IPS DF 6.9 (cell line): ENCODE measurements around the gene LIN28B.
"Not testable (repeated sequence)": the region's sequence is repeated elsewhere in the genome, so short reads cannot be mapped to it uniquely, and the experiment has no call there.

ENCODE experiments used
- DNase-seq: peaks from one replicate; pipeline ENCODE4 v3.0.0-alpha.2; 2013; ENCODE audit warnings: low read depth, low spot score
- H3K27ac ChIP-seq: one replicate; pipeline ENCODE4 v1.5.1; 2013; ENCODE audit warnings: low read length, control low read depth
- H3K27me3 ChIP-seq: 2 replicates; pipeline ENCODE4 v1.6.1; 2013; ENCODE audit warnings: mild to moderate bottlenecking, low read length; ENCODE audit not compliant: control insufficient read depth, insufficient read depth
- H3K36me3 ChIP-seq: 2 replicates; pipeline ENCODE4 v1.6.1; 2013; ENCODE audit warnings: low read length; ENCODE audit not compliant: control insufficient read depth, insufficient read depth
- H3K4me1 ChIP-seq: 2 replicates; pipeline ENCODE4 v1.6.1; 2013; ENCODE audit warnings: low read length; ENCODE audit not compliant: control insufficient read depth, insufficient read depth
- H3K4me3 ChIP-seq: 2 replicates; pipeline ENCODE4 v1.5.1; 2013; ENCODE audit warnings: mild to moderate bottlenecking, low read length
- H3K9me3 ChIP-seq: 2 replicates; pipeline ENCODE4 v1.6.1; 2013; ENCODE audit warnings: low read length, inconsistent platforms; ENCODE audit not compliant: control insufficient read depth, insufficient read depth
- WGBS: extraction: QIAGEN DNeasy Blood & Tissue Kit; methylation state at CpG from one replicate; pipeline ENCODE4 v1.1.7; 2013; ENCODE audit warnings: mixed read lengths, missing lambda C conversion rate; ENCODE audit not compliant: insufficient read length, insufficient coverage; 5-methylcytosine and 5-hydroxymethylcytosine counted together

LIN28B gene

DNA sequence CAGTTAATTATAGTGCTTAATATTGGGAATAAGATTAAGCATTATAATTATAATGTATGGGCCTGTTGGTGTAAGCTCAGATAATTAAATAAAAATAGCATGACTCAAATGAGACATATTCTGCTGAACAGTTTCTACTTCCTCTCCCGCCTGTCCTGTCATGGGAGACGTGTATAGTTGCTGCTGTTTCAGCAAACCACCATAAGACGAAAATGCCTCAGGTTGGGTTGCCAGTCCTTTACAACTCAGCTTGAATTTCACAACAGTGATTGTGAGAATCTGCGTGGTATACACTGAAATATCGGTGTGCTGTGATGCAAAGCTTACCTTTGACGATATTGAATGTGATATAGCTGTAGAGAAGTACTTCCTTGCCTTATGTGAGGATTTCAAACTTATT, 123.4 kb downstream of the LIN28B start:
- H3K9me3 ChIP-seq, result no peaks in the 10 kb centered on the region
- WGBS, result no CpG with 5 or more reads among the region's 6 CpGs

DNA sequence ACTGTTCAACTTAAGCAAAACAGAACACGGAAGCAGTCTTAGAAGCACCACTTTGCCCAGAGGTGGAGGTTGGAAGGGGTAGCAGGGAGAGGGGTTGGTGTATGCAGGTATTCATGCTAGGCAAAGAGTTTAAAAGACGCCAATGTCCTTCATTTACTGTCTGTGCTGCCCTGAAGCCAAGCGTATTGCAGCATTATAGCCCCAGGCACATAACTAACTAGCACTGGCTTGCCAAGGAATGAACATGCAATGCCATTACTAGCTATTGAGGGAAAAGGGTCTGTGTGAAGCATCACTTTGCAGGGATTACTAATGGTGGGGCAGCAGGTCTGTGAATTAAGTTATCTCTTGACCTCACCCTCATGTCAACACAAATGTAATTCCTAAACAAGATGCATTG, 124.8 kb downstream of the LIN28B start:
- H3K4me1 ChIP-seq, H3K9me3 ChIP-seq, DNase-seq, H3K27ac ChIP-seq, H3K36me3 ChIP-seq, H3K4me3 ChIP-seq, H3K27me3 ChIP-seq: not testable (repeated sequence)
- WGBS, result no CpG with 5 or more reads among the region's 3 CpGs

More for the DNA sequence above, 123.4 kb downstream of the LIN28B start:
- Histone ChIP-seq H3K27me3 (no peaks in the 10 kb centered on the region), H3K27ac (no peak overlapping the region), H3K4me3 (no peak overlapping the region), H3K36me3 (peaks cover 8% of the 10 kb centered on the region; the same call in 1 of the 2 replicates), H3K4me1 (no peaks in the 10 kb centered on the region; the same call in 1 of the 2 replicates)
- DNase-seq, result no peak

GRCh38 chr6:105087571-105088211, 130.8 kb downstream of the LIN28B start:
- Histone ChIP-seq H3K27ac (no peak overlapping the region), H3K9me3 (no peaks in the 10 kb centered on the region), H3K36me3 (no peaks in the 10 kb centered on the region), H3K4me3 (no peak overlapping the region), H3K4me1 (no peaks in the 10 kb centered on the region; the same call in 1 of the 2 replicates), H3K27me3 (no peaks in the 10 kb centered on the region)
- peak; percentile 13 for DNase-seq
- no CpG with 5 or more reads among the region's 1 CpG for WGBS

GRCh38 chr6:105091140-105091829, 134.4 kb downstream of the LIN28B start:
- no peaks in the 10 kb centered on the region for H3K36me3 ChIP-seq
- WGBS, result no CpG with 5 or more reads among the region's 8 CpGs
- no peak overlapping the region for H3K27ac ChIP-seq
- no peaks in the 10 kb centered on the region for H3K9me3 ChIP-seq
- no peaks in the 10 kb centered on the region for H3K27me3 ChIP-seq
- H3K4me3 ChIP-seq, result no peak overlapping the region
- H3K4me1 ChIP-seq, result no peaks in the 10 kb centered on the region
- DNase-seq, result no peak

GRCh38 chr6:105094133-105094640, 137.3 kb downstream of the LIN28B start:
- Histone ChIP-seq H3K27ac (no peak overlapping the region), H3K4me3 (no peak overlapping the region), H3K27me3 (no peaks in the 10 kb centered on the region), H3K4me1 (no peaks in the 10 kb centered on the region), H3K9me3 (no peaks in the 10 kb centered on the region), H3K36me3 (no peaks in the 10 kb centered on the region)
- no CpG with 5 or more reads among the region's 10 CpGs for WGBS
- no peak for DNase-seq

GRCh38 chr6:105095139-105095538, 138.2 kb downstream of the LIN28B start:
- H3K4me1 ChIP-seq, result no peaks in the 10 kb centered on the region
- no peaks in the 10 kb centered on the region for H3K27me3 ChIP-seq
- no peak overlapping the region for H3K27ac ChIP-seq
- no peak for DNase-seq
- H3K9me3 ChIP-seq, result no peaks in the 10 kb centered on the region
- H3K4me3 ChIP-seq, result no peak overlapping the region
- no CpG with 5 or more reads among the region's 3 CpGs for WGBS
- H3K36me3 ChIP-seq, result no peaks in the 10 kb centered on the region

DNA sequence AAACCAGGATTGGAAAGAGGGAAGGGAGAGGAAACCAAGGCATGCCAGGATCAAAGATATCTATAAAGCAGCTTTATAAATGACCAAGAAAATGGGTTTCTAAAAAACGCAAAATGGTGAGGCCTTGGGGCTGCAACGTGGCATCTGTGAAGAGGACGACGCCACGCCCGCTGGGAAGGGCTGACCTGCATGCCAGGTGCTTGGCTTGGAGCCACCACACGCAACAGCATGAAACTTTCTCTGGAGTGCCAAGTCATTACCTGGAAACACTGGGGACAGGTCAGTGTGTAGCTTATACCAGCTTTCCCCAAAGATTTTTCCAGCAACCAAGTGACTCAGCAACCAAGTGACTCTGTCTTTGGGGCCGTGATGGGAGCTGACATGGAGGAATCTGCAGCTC, 140.4 kb downstream of the LIN28B start:
- no peak for DNase-seq
- WGBS, result no CpG with 5 or more reads among the region's 8 CpGs
- no peaks in the 10 kb centered on the region for H3K9me3 ChIP-seq

GRCh38 chr6:105099371-105099770, 142.5 kb downstream of the LIN28B start:
- Histone ChIP-seq H3K36me3 (no peaks in the 10 kb centered on the region), H3K4me1 (no peaks in the 10 kb centered on the region), H3K4me3 (no peak overlapping the region), H3K27me3 (no peaks in the 10 kb centered on the region), H3K27ac (no peak overlapping the region), H3K9me3 (no peaks in the 10 kb centered on the region)
- no CpG with 5 or more reads among the region's 7 CpGs for WGBS
- DNase-seq, result no peak

More for the DNA sequence above, 140.4 kb downstream of the LIN28B start:
- H3K27me3 ChIP-seq, result no peaks in the 10 kb centered on the region
- H3K36me3 ChIP-seq, result no peaks in the 10 kb centered on the region
- H3K4me3 ChIP-seq, result no peak overlapping the region
- H3K27ac ChIP-seq, result no peak overlapping the region
- H3K4me1 ChIP-seq, result no peaks in the 10 kb centered on the region

- Histone ChIP-seq H3K36me3 (no peaks in the 10 kb centered on the region), H3K27me3 (no peaks in the 10 kb centered on the region), H3K9me3 (no peaks in the 10 kb centered on the region), H3K4me1 (no peaks in the 10 kb centered on the region), H3K27ac (no peak overlapping the region), H3K4me3 (no peak overlapping the region)
- no peak for DNase-seq
- no CpG with 5 or more reads among the region's 5 CpGs for WGBS
These were observed 145.3 kb downstream of the LIN28B start for GRCh38 chr6:105102186-105102585.

DNA sequence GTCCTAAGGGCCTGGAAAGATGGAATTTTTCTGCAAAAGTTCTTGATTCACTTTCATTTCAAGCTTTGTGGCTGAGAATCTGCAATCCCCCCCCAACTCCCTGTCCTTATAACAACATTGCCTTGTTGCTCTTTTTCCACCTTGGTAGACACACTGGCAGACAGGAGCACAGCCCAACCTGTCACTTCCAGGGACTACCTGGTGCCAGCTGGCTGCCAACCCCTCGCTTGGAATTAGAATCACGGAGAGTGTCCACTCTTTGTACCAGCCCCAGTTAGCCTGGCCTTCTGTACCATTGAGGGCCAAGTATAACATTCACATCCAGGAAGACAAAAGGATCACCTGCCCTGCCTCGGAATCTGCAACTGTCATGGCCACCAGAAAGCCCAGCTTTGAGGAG, 148.2 kb downstream of the LIN28B start:
- Histone ChIP-seq H3K27me3 (no peaks in the 10 kb centered on the region), H3K4me1 (no peaks in the 10 kb centered on the region), H3K9me3 (no peaks in the 10 kb centered on the region), H3K4me3 (no peak overlapping the region), H3K36me3 (no peaks in the 10 kb centered on the region), H3K27ac (no peak overlapping the region)
- WGBS, result no CpG with 5 or more reads among the region's 3 CpGs
- DNase-seq, result no peak
